K562 (cell line): ENCODE results near the gene DBF4B. TPM values are rescaled to one million over a fixed set of nuclear protein-coding genes. Genes with fewer than 3 reads are reported as not detected.

Experiments used
- ATAC-seq: fragments of 200-7000 bp; cut with Tn5 transposase; 3 replicates; pipeline ENCODE4 v1.9.1; 2020; ENCODE audit warnings: moderate library complexity
- BruUV-seq: library from RNA; stranded (reverse); fragments of 400-500 nt; replicated peaks from 2 replicates; lab custom pipeline; 2021; lab: Mats Ljungman, UMichigan
- CTCF ChIA-PET: fragments of 300-600 bp; formaldehyde crosslinking; extraction: SDS; loops from one replicate; lab custom pipeline; 2021; ENCODE audit warnings: low intra/inter-chr PET ratio; lab: Yijun Ruan, JAX
- POLR2A ChIA-PET: fragments of 300-600, 350-650 bp; sonication (Branson Sonifier 250); formaldehyde crosslinking; extraction: SDS; loops from one replicate; lab custom pipeline; 2021; ENCODE audit warnings: antibody characterized with exemption, inconsistent platforms; lab: Yijun Ruan, JAX
- DNase-seq, 4 experiments: peaks; one replicate each; pipeline versions ENCODE4 v3.0.0 to v3.0.0-alpha.2; 2011 to 2018; ENCODE audit warnings: low spot score in 3 of 4, mixed read lengths in 3 of 4; ENCODE audit errors: extremely low read depth in 1 of 4
- FAIRE-seq: peaks from 2 replicates; lab custom pipeline; 2011; peaks lifted over from hg19 to GRCh38; lab: Jason Lieb, UNC
- H2AFZ ChIP-seq: 2 replicates; pipeline ENCODE4 v1.6.0; 2011; ENCODE audit warnings: low read depth, low read length, control low read depth, inconsistent platforms
- H3K27ac ChIP-seq: fragments of 200-600 bp; 3 replicates; pipeline ENCODE4 v1.8.0; 2011; ENCODE audit warnings: low read depth, mild to moderate bottlenecking, control low read depth, inconsistent platforms, low read length, moderate library complexity, mixed read lengths; ENCODE audit errors: extremely low read depth
- H3K27me3 ChIP-seq, 2 experiments: fragments of 300-600 bp in 1 of 2; 2 replicates in 1 of 2; 3 replicates in 1 of 2; pipeline versions ENCODE4 v1.6.0 to v1.8.0; 2011; ENCODE audit warnings: inconsistent platforms in 2 of 2, low read length in 2 of 2, mild to moderate bottlenecking in 1 of 2, mixed read lengths in 1 of 2, moderate library complexity in 1 of 2; ENCODE audit not compliant: control insufficient read depth in 2 of 2, insufficient read depth in 2 of 2
- H3K36me3 ChIP-seq: fragments of 300-600 bp; 3 replicates; pipeline ENCODE4 v1.8.0; 2011; ENCODE audit warnings: mild to moderate bottlenecking, low read length, inconsistent platforms; ENCODE audit not compliant: control insufficient read depth, insufficient read depth
- H3K4me1 ChIP-seq, 2 experiments: fragments of 200-600 bp in 1 of 2; replicated peaks in 1 of 2; 2 replicates in 1 of 2; 3 replicates in 1 of 2; pipeline versions ENCODE4 v1.5.1 to v1.8.0; 2011; ENCODE audit warnings: inconsistent platforms in 2 of 2, low read length in 2 of 2, mild to moderate bottlenecking in 1 of 2, mixed read lengths in 1 of 2, moderate library complexity in 1 of 2; ENCODE audit not compliant: control insufficient read depth in 2 of 2, insufficient read depth in 2 of 2
- H3K4me2 ChIP-seq: 2 replicates; pipeline ENCODE4 v1.6.1; 2011; ENCODE audit warnings: low read length, control low read depth, inconsistent platforms, mixed read lengths; ENCODE audit not compliant: insufficient read depth
- H3K4me3 ChIP-seq: fragments of 200-600 bp; sonication (generic), shearing (Covaris generic); 2 replicates; pipeline ENCODE4 v1.5.1; 2016; ENCODE audit warnings: control low read depth, inconsistent platforms
- H3K79me2 ChIP-seq: fragments of 200-600 bp; 3 replicates; pipeline ENCODE4 v1.8.0; 2011; ENCODE audit warnings: low read length, inconsistent platforms; ENCODE audit not compliant: control insufficient read depth, insufficient read depth
- H3K9ac ChIP-seq, 2 experiments: 2 replicates each; pipeline versions ENCODE4 v1.6.0 to v1.6.1; 2011; ENCODE audit warnings: low read depth in 2 of 2, low read length in 2 of 2, control low read depth in 1 of 2, inconsistent platforms in 1 of 2, mild to moderate bottlenecking in 1 of 2, mixed read lengths in 1 of 2; ENCODE audit not compliant: insufficient read depth in 1 of 2
- H3K9me1 ChIP-seq: one replicate; pipeline ENCODE4 v1.6.0; 2011; ENCODE audit warnings: inconsistent platforms, mild to moderate bottlenecking, low read length, moderate library complexity; ENCODE audit not compliant: control insufficient read depth, insufficient read depth
- H3K9me3 ChIP-seq: replicated peaks from 2 replicates; pipeline ENCODE4 v1.5.1; 2011; ENCODE audit warnings: low read depth, low read length, inconsistent platforms; ENCODE audit not compliant: control insufficient read depth, insufficient read depth
- H4K20me1 ChIP-seq: replicated peaks from 2 replicates; pipeline ENCODE4 v1.6.1; 2011; ENCODE audit warnings: low read length, inconsistent platforms, mixed read lengths; ENCODE audit not compliant: control insufficient read depth, insufficient read depth
- BCLAF1 ChIP-seq, 2 experiments: fragments of 450-650 bp in 1 of 2; IDR thresholded peaks; 2 replicates each; pipeline ENCODE4 v1.6.1; 2011 to 2017; ENCODE audit warnings: low read depth in 2 of 2, antibody characterized with exemption in 1 of 2, borderline replicate concordance in 1 of 2, low read length in 1 of 2, mild to moderate bottlenecking in 1 of 2, mixed read lengths in 1 of 2; ENCODE audit not compliant: control insufficient read depth in 1 of 2
- CHD1 ChIP-seq: fragments of 200-600 bp; sonication (generic); IDR thresholded peaks from one replicate; pipeline ENCODE4 v1.6.1; 2012; ENCODE audit warnings: mild to moderate bottlenecking, moderate library complexity, low read length, inconsistent platforms
- NR3C1 ChIP-seq: sonication (generic); formaldehyde crosslinking; IDR thresholded peaks from 2 replicates; pipeline ENCODE4 v1.8.1; 2022; ENCODE audit warnings: missing genetic modification reagents
- OTX1 ChIP-seq: fragments of 450-650 bp; formaldehyde crosslinking; IDR thresholded peaks from 2 replicates; pipeline ENCODE4 v1.4.0; 2022; ENCODE audit warnings: mild to moderate bottlenecking
- PTRF ChIP-seq: fragments of 450-650 bp; IDR thresholded peaks from 2 replicates; pipeline ENCODE4 v1.6.1; 2016; ENCODE audit warnings: mild to moderate bottlenecking, missing genetic modification characterization, missing compliant biosample characterization
- SRSF9 ChIP-seq: fragments of 200-400 bp; formaldehyde crosslinking; IDR thresholded peaks from 2 replicates; pipeline ENCODE4 v1.6.1; 2017; ENCODE audit warnings: low read depth, low read length, borderline replicate concordance
- ZNF217 ChIP-seq: sonication (generic); formaldehyde crosslinking; IDR thresholded peaks from 2 replicates; pipeline ENCODE4 v1.8.0; 2022; ENCODE audit warnings: mild to moderate bottlenecking, missing genetic modification reagents
- ZNF23 ChIP-seq: fragments of 250-450 bp; sonication (Bioruptor Pico); IDR thresholded peaks from 2 replicates; pipeline ENCODE4 v1.4.0; 2020; ENCODE audit warnings: mild to moderate bottlenecking
- ZNF431 ChIP-seq: sonication (generic); formaldehyde crosslinking; IDR thresholded peaks from 2 replicates; pipeline ENCODE4 v1.8.0; 2022; ENCODE audit warnings: mild to moderate bottlenecking, missing genetic modification reagents
- WGBS: fragments of 100-300 bp; shearing (Covaris generic); methylation state at CpG from one replicate; pipeline ENCODE4 v1.1.6; 2016; ENCODE audit warnings: low coverage, mixed read lengths; ENCODE audit not compliant: insufficient coverage; ENCODE audit errors: missing lambda C conversion rate; 5-methylcytosine and 5-hydroxymethylcytosine counted together
- in situ Hi-C: fragments of 300-500 bp; cut with MboI; formaldehyde crosslinking; loops from 4 replicates; pipeline ENCODE4 v1.15.0; 2018; ENCODE audit warnings: inconsistent platforms, mixed read lengths
- intact Hi-C: fragments of 100-400 bp; cut with micrococcal nuclease; formaldehyde crosslinking; loops from 2 replicates; pipeline ENCODE4 v1.14.2; 2022
- polyA plus RNA-seq, 8 experiments: library from polyadenylated mRNA; depleted of rRNA in 4 of 8; stranded (reverse) in 5 of 8; unstranded in 3 of 8; fragments of >200 nt; fragmentation: Nextera tagmentation in 2 of 8; fragmentation: Illumina TruSeq in 1 of 8; extraction: Ambion mirVana in 2 of 8; extraction: Trizol in 1 of 8; gene quantifications; 2 replicates each; pipeline versions ENCODE4 v1.2.1 to v1.2.3, GENCODE V29; 2011 to 2014; ENCODE audit warnings: inconsistent platforms in 1 of 8, missing spikeins in 1 of 8
- total RNA-seq, 7 experiments: library from RNA; depleted of rRNA in 6 of 7; stranded (reverse); fragments of >200 nt in 6 of 7; fragmentation: Illumina TruSeq in 2 of 7; extraction: Trizol in 2 of 7; gene quantifications; 2 replicates each; pipeline versions ENCODE4 v1.2.1 to v1.2.3, GENCODE V29; 2011 to 2021; ENCODE audit warnings: low replicate concordance in 1 of 7

Gene DBF4B
- total and polyA plus RNA-seq, 9 of the 15 experiments (the other 6 are each of a cell fraction or from before 2014, with no cell fraction given), result 2.5 to 26.9 (median 14.6) TPM

- no peaks in the 10 kb centered on the region for H3K36me3 ChIP-seq
- H3K9ac ChIP-seq, result peak overlapping the region in 1 of 2 experiments; percentile 76; a peak in 2 of 4 replicates
- intact Hi-C loops, result no loop called here
- H2AFZ ChIP-seq, result no peak overlapping the region
- TF ChIP-seq SRSF9 (no peak), CHD1 (no peak), ZNF431 (no peak), PTRF (tag) (no peak), ZNF217 (CRISPR knock-in tag) (no peak), BCLAF1 (IDR thresholded peaks at IDR 0.05; ENCODE audit: borderline replicate concordance in 1 of 2, control insufficient read depth in 1 of 2, low read depth in 2 of 2, low read length in 1 of 2) (no peak), ZNF23 (no peak), OTX1 (CRISPR knock-in tag) (no peak), NR3C1 (CRISPR knock-in tag) (no peak)
- BruUV-seq, result no TSS peak
- ATAC-seq, result no peak
- H3K4me3 ChIP-seq, result no peak overlapping the region
- H3K9me3 ChIP-seq, result no peaks in the 10 kb centered on the region
- CTCF ChIA-PET, result no interaction called here
- H3K27me3 ChIP-seq, result peaks cover 21 to 61% of the 10 kb centered on the region in 2 experiments; a peak in 4 of 5 replicates
- H3K79me2 ChIP-seq, result no peaks in the 10 kb centered on the region
- 15% methylated on average over 11 of the region's 11 CpGs for WGBS
- H3K9me1 ChIP-seq, result no peaks in the 10 kb centered on the region
- H3K4me1 ChIP-seq, result peaks cover 3 to 30% of the 10 kb centered on the region in 2 experiments; a peak in 4 of 5 replicates
- no peak overlapping the region for H3K27ac ChIP-seq
- POLR2A ChIA-PET, result interaction anchor here (0.8 to 1.4 kb wide), 4 partner anchors 16 to 366 kb away, joined by 3 to 4 read pairs (median 3); partner anchors contain the start of gene HEXIM1
- in situ Hi-C loops, result loop anchor here (5.0 kb wide), 1 partner anchor 85 kb away; no protein-coding TSS in a partner anchor
- no peak for DNase-seq
- FAIRE-seq, result peak; percentile 67
- no peaks in the 10 kb centered on the region; the same call in 1 of the 2 replicates for H4K20me1 ChIP-seq
- no peak overlapping the region for H3K4me2 ChIP-seq
These were observed 73.9 kb downstream of the DBF4B start for GRCh38 chr17:44782326-44782850.
